HG03460 (cell line): ENCODE measurements around the gene CYP4F12.

ENCODE experiments used
- ATAC-seq: cut with Tn5 transposase; IDR thresholded peaks from one replicate; pipeline ENCODE4 v1.9.1; 2021; ENCODE audit not compliant: unreplicated experiment

CYP4F12 gene

GRCh38 chr19:15701757-15702533 is 29.1 kb downstream of the CYP4F12 start:
- no peak for ATAC-seq

- ATAC-seq, result no peak
These were observed 29.6 kb downstream of the CYP4F12 start for GRCh38 chr19:15702534-15702930.

GRCh38 chr19:15714638-15715037 is 41.8 kb downstream of the CYP4F12 start:
- no peak for ATAC-seq

GRCh38 chr19:15715642-15716041 is 42.8 kb downstream of the CYP4F12 start:
- ATAC-seq, result no peak

GRCh38 chr19:15717809-15718208 is 44.9 kb downstream of the CYP4F12 start:
- ATAC-seq, result no peak

GRCh38 chr19:15721268-15721667 is 48.4 kb downstream of the CYP4F12 start:
- no peak for ATAC-seq

GRCh38 chr19:15722956-15723355 is 50.1 kb downstream of the CYP4F12 start:
- ATAC-seq, result no peak

- no peak for ATAC-seq
These were observed 54.8 kb downstream of the CYP4F12 start, which contains the start of gene OR10H2 for GRCh38 chr19:15727724-15728123. TSS of gene OR10H2 (plus strand) at chr19:15728024. CDS start at chr19:15728044, 20 bp downstream.

- ATAC-seq, result no peak
These were observed 57.7 kb downstream of the CYP4F12 start for GRCh38 chr19:15730538-15730937.

- no peak for ATAC-seq
These were observed 59.5 kb downstream of the CYP4F12 start for GRCh38 chr19:15732388-15732787.

- no peak for ATAC-seq
These were observed 61.0 kb downstream of the CYP4F12 start for GRCh38 chr19:15733895-15734294.

GRCh38 chr19:15737722-15738121 is 64.8 kb downstream of the CYP4F12 start, which contains the start of gene OR10H3:
TSS of gene OR10H3 (plus strand) at chr19:15737985. CDS start at chr19:15741393, 3,408 bp downstream.
- no peak for ATAC-seq

GRCh38 chr19:15740785-15741184 is 67.9 kb downstream of the CYP4F12 start:
- ATAC-seq, result no peak
